Measurements from ENCODE around the gene CDKL2. TPM values are rescaled to one million over a fixed set of nuclear protein-coding genes. Genes with fewer than 3 reads are reported as not detected.

CDKL2 gene
- total RNA-seq, 1 donor from 2014 or later: 20.6 TPM

- H3K4me3 ChIP-seq: no peak overlapping the region
- peaks cover 8% of the 10 kb centered on the region for H3K4me1 ChIP-seq
- no peaks in the 10 kb centered on the region for H3K36me3 ChIP-seq
- H3K27ac ChIP-seq: no peak overlapping the region
- ATAC-seq (no peak), DNase-seq (no peak)
- H3K27me3 ChIP-seq: no peaks in the 10 kb centered on the region
- TF ChIP-seq CTCF (IDR thresholded peaks at IDR 0.05): no peak
- no peaks in the 10 kb centered on the region for H3K9me3 ChIP-seq
- intact Hi-C loops (cut with DNase I): no loop called here
These were observed 63.4 kb downstream of the CDKL2 start for GRCh38 chr4:75566911-75567310.

DNA sequence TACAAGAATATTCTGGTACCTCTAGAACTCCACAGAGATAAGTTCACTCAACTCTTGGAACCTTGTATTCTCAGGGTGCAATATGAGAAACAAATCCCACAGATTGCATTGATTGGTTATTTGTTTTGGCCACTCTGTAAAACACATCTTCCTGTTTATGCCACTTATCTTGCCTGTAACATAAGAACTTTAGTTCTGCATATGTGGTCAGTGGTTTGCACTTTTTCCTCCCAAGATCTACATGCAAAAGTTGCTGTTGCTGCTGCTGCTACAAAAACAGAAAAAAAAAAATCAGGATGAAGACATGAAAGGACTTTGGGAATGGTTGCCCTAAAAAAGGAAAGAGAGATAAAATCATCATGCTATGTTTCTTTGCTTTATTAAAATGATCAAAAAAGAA is 64.8 kb downstream of the CDKL2 start:
- H3K36me3 ChIP-seq: no peaks in the 10 kb centered on the region
- ATAC-seq (no peak), DNase-seq (no peak)
- no peaks in the 10 kb centered on the region for H3K27me3 ChIP-seq
- intact Hi-C loops (cut with DNase I): no loop called here
- TF ChIP-seq CTCF (IDR thresholded peaks at IDR 0.05): no peak
- no peak overlapping the region for H3K27ac ChIP-seq
- H3K4me1 ChIP-seq: peaks cover 8% of the 10 kb centered on the region
- H3K4me3 ChIP-seq: no peak overlapping the region
- H3K9me3 ChIP-seq: no peaks in the 10 kb centered on the region

DNA sequence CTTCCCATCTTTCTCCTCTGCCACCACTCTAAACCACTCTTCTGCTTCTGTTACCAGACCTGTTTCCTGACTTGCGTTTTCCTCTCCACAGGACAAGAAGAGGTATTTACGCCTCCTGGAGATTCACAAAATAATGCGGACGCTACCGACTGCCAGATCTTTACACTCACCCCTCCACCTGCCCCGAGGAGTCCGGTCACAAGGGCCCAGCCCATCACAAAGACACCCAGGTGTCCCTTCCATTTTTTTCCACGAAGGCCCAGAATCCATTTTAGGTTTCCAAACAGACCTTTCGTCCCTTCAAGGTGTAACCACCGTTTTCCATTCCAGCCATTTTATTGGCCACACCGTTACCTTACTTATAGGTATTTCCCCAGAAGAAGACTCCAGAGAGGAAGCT is 66.3 kb downstream of the CDKL2 start:
- TF ChIP-seq CTCF (IDR thresholded peaks at IDR 0.05): no peak

GRCh38 chr4:75561789-75562188 is 68.5 kb downstream of the CDKL2 start:
- ATAC-seq (peak; percentile 91), DNase-seq (no peak)
- no peaks in the 10 kb centered on the region for H3K9me3 ChIP-seq
- no peaks in the 10 kb centered on the region for H3K27me3 ChIP-seq
- no peak overlapping the region for H3K4me3 ChIP-seq
- H3K36me3 ChIP-seq: no peaks in the 10 kb centered on the region
- peaks cover 7% of the 10 kb centered on the region for H3K4me1 ChIP-seq
- no peak for TF ChIP-seq CTCF (IDR thresholded peaks at IDR 0.05)
- intact Hi-C loops (cut with DNase I): no loop called here
- H3K27ac ChIP-seq: no peak overlapping the region

More for the DNA sequence above, 66.3 kb downstream of the CDKL2 start:
- Histone ChIP-seq H3K27me3 (no peaks in the 10 kb centered on the region), H3K4me3 (no peak overlapping the region), H3K9me3 (no peaks in the 10 kb centered on the region), H3K4me1 (peaks cover 12% of the 10 kb centered on the region), H3K27ac (no peak overlapping the region), H3K36me3 (no peaks in the 10 kb centered on the region)
- intact Hi-C loops (cut with DNase I): no loop called here
- no peak for DNase-seq
- no peak for ATAC-seq

DNA sequence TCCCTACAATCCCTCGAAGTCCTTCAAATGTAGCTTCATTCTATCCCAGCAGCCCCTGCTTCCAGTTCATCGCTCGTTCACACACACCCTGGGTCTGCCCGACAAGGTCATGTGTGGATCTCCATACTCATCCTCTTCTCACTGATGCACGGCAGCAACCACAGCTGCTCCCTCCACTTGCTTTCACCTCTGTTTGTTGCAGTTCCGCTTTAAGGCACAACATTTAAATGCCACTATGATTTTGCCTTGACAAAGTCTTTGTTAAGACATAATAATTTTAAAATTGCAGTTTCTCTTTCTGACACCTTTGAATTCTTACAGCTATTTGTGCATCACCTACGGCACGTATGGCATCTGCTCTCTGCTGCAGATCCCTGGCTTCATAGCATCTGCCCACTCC is 72.6 kb downstream of the CDKL2 start:
- H3K27ac ChIP-seq: no peak overlapping the region
- TF ChIP-seq CTCF (IDR thresholded peaks at IDR 0.05): no peak
- DNase-seq (no peak), ATAC-seq (no peak)
- no peaks in the 10 kb centered on the region for H3K27me3 ChIP-seq
- peaks cover 3% of the 10 kb centered on the region for H3K4me1 ChIP-seq
- intact Hi-C loops (cut with DNase I): no loop called here
- no peak overlapping the region for H3K4me3 ChIP-seq
- H3K36me3 ChIP-seq: no peaks in the 10 kb centered on the region
- no peaks in the 10 kb centered on the region for H3K9me3 ChIP-seq
